Gastroesophageal sphincter (tissue), 3 donors: ENCODE results near the gene ACAD11.

Experiments used
- CTCF ChIP-seq, 4 experiments: fragments of 200-600 bp in 2 of 4; fragments of 450-650 bp in 2 of 4; sonication (generic) in 1 of 4; IDR thresholded peaks; one replicate each; pipeline ENCODE4 v1.5.1; 2017 to 2019; ENCODE audit warnings: antibody characterized with exemption in 4 of 4, mild to moderate bottlenecking in 2 of 4, moderate library complexity in 2 of 4
- POLR2A ChIP-seq, 2 donors: fragments of 450-650 bp; IDR thresholded peaks; one replicate each; pipeline ENCODE4 v1.6.1; 2017; ENCODE audit warnings: antibody characterized with exemption in 2 of 2, mild to moderate bottlenecking in 2 of 2, moderate library complexity in 1 of 2

DNA sequence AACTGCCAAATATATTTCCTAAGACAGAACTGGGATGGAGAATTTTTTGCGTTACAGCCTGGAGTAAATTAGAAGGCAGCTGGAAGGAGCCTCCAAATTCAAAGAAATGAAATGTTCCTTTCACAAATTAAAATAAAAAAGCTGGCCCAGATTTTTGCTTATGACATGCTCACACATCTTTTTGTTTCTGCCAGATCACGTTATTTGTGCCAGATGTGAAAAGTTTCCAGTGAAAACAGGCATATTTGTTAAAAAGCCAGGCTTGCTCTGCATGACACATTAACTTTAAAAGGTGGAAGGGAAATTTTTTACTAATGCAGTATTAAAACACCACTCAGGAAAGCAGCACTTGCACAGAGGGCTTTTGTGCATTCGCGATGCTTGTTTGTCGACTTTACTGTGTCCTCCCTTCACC is 85.8 kb downstream of the ACAD11 start:
- TF ChIP-seq CTCF (IDR thresholded peaks at IDR 0.05) (no peak), POLR2A (IDR thresholded peaks at IDR 0.05) (no peak)
